ENCODE data around the gene TSC2.
"Not testable (repeated sequence)": the region's sequence is repeated elsewhere in the genome, so short reads cannot be mapped to it uniquely, and the experiment has no call there.

- TF ChIP-seq CTCF, EP300 (IDR thresholded peaks at IDR 0.05): not testable (repeated sequence)
These were observed 53.8 kb downstream of the TSC2 start for GRCh38 chr16:2101581-2101980.
